K562 (cell line): Measurements from ENCODE around the gene TSPYL4. TPM values are rescaled to one million over a fixed set of nuclear protein-coding genes. Genes with fewer than 3 reads are reported as not detected.

Experiments used
- FOS ChIP-seq: IDR thresholded peaks from 3 replicates; pipeline ENCODE4 v1.6.1; 2011; ENCODE audit not compliant: insufficient read length; ENCODE audit errors: extremely low read depth
- GABPB2 ChIP-seq: fragments of 250-450 bp; sonication (Bioruptor Pico); conservative IDR thresholded peaks from 2 replicates; pipeline ENCODE4 v1.5.1; 2021; ENCODE audit warnings: mild to moderate bottlenecking
- MAX ChIP-seq: sonication (generic); formaldehyde crosslinking; IDR thresholded peaks from 2 replicates; pipeline ENCODE4 v1.9.0; 2022; ENCODE audit warnings: mild to moderate bottlenecking, missing genetic modification reagents
- MTA3 ChIP-seq: fragments of 450-650 bp; formaldehyde crosslinking; IDR thresholded peaks from 2 replicates; pipeline ENCODE4 v1.6.1; 2017; ENCODE audit warnings: mild to moderate bottlenecking, borderline replicate concordance
- MTF1 ChIP-seq: fragments of 250-450 bp; sonication (Bioruptor Pico); IDR thresholded peaks from 2 replicates; pipeline ENCODE4 v1.9.0; 2021; ENCODE audit warnings: moderate library complexity, mild to moderate bottlenecking, inconsistent platforms, borderline replicate concordance
- PTRF ChIP-seq: fragments of 450-650 bp; IDR thresholded peaks from 2 replicates; pipeline ENCODE4 v1.6.1; 2016; ENCODE audit warnings: mild to moderate bottlenecking, missing genetic modification characterization, missing compliant biosample characterization
- TAF1 ChIP-seq: IDR thresholded peaks from 2 replicates; pipeline ENCODE4 v1.6.1; 2011; ENCODE audit warnings: mild to moderate bottlenecking, low read length, moderate library complexity; ENCODE audit not compliant: insufficient read depth, control insufficient read depth, severe bottlenecking; ENCODE audit errors: extremely low read depth
- U2AF1 ChIP-seq: fragments of 200-400 bp; formaldehyde crosslinking; optimal IDR thresholded peaks from 2 replicates; pipeline ENCODE3; 2017; ENCODE audit warnings: mild to moderate bottlenecking, low read depth, low read length, moderate library complexity
- ZKSCAN8 ChIP-seq: fragments of 200-800 bp; sonication (Bioruptor generic); IDR thresholded peaks from 2 replicates; pipeline ENCODE4 v1.6.1; 2016; ENCODE audit warnings: missing genetic modification characterization, missing compliant biosample characterization
- ZNF253 ChIP-seq: fragments of 250-450 bp; sonication (Bioruptor Pico); conservative IDR thresholded peaks from 2 replicates; pipeline ENCODE4 v1.6.1; 2021; ENCODE audit warnings: mild to moderate bottlenecking
- ZNF778 ChIP-seq: fragments of 450-650 bp; formaldehyde crosslinking; IDR thresholded peaks from 2 replicates; pipeline ENCODE4 v1.4.0; 2020; ENCODE audit warnings: mild to moderate bottlenecking, moderate library complexity
- polyA plus RNA-seq, 8 experiments: library from polyadenylated mRNA; depleted of rRNA in 4 of 8; stranded (reverse) in 5 of 8; unstranded in 3 of 8; fragments of >200 nt; fragmentation: Nextera tagmentation in 2 of 8; fragmentation: Illumina TruSeq in 1 of 8; extraction: Ambion mirVana in 2 of 8; extraction: Trizol in 1 of 8; gene quantifications; 2 replicates each; pipeline versions ENCODE4 v1.2.1 to v1.2.3, GENCODE V29; 2011 to 2014; ENCODE audit warnings: inconsistent platforms in 1 of 8, missing spikeins in 1 of 8
- total RNA-seq, 7 experiments: library from RNA; depleted of rRNA in 6 of 7; stranded (reverse); fragments of >200 nt in 6 of 7; fragmentation: Illumina TruSeq in 2 of 7; extraction: Trizol in 2 of 7; gene quantifications; 2 replicates each; pipeline versions ENCODE4 v1.2.1 to v1.2.3, GENCODE V29; 2011 to 2021; ENCODE audit warnings: low replicate concordance in 1 of 7
- TF ChIP-seq, protein P1 (sequence below): fragments of 450-650 bp; IDR thresholded peaks from 2 replicates; pipeline ENCODE4 v1.6.1; 2016; ENCODE audit warnings: low read depth
- TF ChIP-seq, protein P2 (sequence below): fragments of 450-650 bp; formaldehyde crosslinking; IDR thresholded peaks from 2 replicates; pipeline ENCODE4 v1.4.0; 2022; ENCODE audit warnings: missing genetic modification characterization
- TF ChIP-seq, protein P3 (sequence below): fragments of 250-450 bp; sonication (Bioruptor Pico); IDR thresholded peaks from 2 replicates; pipeline ENCODE4 v1.5.0; 2022; ENCODE audit warnings: mild to moderate bottlenecking

TSPYL4 gene
- total and polyA plus RNA-seq, 9 of the 15 experiments (the other 6 are each of a cell fraction or from before 2014, with no cell fraction given) = 0.69 to 18.0 (median 9.1) TPM

DNA sequence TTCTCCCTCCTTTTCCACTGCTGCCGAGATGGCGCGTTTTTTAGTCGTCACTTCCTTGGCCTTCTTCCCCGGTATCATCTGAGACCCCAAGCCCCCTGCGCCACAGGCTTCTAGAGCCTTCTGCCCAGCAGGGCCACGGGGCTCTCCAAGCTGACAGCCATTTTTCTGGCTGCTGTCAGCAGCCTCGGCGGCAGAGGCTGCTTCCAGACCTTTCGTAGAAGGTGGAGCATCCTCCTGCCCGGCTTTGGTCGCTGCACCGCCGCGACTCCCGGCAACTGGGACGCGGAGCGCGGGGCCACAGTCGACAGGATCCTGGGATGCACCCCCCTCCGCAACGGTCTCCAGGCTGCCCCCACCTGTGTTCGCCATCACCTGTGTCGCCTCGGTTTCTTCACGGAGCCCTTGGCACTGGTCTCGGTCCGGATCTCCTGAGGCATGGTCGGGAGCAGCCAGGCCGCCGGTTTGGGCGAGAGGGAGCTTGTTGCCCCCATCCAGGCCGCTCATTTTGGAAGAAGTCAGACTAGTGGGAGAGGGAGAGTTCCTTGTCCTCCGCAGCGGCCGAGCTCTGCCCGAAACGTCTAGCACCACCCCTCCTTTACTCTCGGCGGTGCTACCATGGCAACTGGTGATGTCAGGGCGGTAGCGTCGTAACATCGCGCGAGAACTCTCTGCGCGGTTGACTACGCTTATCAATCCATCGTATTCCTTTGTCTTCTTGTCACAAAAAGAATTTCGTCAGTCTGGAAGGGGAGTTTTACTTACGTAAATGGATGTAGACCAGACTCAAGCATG lies at the start of gene TSPYL4 (continued):
- TF ChIP-seq, protein P1, sequence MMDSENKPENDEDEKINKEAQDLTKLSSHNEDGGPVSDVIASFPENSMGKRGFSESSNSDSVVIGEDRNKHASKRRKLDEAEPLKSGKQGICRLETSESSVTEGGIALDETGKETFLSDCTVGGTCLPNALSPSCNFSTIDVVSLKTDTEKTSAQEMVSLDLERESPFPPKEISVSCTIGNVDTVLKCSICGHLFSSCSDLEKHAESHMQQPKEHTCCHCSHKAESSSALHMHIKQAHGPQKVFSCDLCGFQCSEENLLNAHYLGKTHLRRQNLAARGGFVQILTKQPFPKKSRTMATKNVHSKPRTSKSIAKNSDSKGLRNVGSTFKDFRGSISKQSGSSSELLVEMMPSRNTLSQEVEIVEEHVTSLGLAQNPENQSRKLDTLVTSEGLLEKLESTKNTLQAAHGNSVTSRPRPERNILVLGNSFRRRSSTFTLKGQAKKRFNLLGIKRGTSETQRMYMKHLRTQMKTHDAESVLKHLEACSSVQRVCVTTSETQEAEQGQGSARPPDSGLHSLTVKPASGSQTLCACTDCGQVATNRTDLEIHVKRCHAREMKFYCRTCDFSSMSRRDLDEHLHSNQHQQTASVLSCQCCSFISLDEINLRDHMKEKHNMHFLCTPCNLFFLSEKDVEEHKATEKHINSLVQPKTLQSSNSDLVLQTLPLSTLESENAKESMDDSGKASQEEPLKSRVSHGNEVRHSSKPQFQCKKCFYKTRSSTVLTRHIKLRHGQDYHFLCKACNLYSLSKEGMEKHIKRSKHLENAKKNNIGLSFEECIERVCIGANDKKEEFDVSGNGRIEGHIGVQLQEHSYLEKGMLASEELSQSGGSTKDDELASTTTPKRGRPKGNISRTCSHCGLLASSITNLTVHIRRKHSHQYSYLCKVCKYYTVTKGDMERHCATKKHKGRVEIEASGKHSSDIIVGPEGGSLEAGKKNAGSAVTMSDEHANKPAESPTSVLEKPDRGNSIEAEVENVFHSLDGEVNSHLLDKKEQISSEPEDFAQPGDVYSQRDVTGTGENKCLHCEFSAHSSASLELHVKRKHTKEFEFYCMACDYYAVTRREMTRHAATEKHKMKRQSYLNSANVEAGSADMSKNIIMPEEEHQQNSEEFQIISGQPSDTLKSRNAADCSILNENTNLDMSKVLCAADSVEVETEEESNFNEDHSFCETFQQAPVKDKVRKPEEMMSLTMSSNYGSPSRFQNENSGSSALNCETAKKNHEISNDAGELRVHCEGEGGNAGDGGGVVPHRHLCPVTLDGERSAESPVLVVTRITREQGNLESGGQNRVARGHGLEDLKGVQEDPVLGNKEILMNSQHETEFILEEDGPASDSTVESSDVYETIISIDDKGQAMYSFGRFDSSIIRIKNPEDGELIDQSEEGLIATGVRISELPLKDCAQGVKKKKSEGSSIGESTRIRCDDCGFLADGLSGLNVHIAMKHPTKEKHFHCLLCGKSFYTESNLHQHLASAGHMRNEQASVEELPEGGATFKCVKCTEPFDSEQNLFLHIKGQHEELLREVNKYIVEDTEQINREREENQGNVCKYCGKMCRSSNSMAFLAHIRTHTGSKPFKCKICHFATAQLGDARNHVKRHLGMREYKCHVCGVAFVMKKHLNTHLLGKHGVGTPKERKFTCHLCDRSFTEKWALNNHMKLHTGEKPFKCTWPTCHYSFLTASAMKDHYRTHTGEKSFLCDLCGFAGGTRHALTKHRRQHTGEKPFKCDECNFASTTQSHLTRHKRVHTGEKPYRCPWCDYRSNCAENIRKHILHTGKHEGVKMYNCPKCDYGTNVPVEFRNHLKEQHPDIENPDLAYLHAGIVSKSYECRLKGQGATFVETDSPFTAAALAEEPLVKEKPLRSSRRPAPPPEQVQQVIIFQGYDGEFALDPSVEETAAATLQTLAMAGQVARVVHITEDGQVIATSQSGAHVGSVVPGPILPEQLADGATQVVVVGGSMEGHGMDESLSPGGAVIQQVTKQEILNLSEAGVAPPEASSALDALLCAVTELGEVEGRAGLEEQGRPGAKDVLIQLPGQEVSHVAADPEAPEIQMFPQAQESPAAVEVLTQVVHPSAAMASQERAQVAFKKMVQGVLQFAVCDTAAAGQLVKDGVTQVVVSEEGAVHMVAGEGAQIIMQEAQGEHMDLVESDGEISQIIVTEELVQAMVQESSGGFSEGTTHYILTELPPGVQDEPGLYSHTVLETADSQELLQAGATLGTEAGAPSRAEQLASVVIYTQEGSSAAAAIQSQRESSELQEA = no peak
- TF ChIP-seq MTA3 (no peak), MTF1 (CRISPR knock-in tag) (no peak), ZNF253 (CRISPR knock-in tag) (no peak), GABPB2 (CRISPR knock-in tag) (no peak), TAF1 (peak; percentile 52), MAX (CRISPR knock-in tag) (peak; percentile 56; the same call in 1 of the 2 replicates), PTRF (no peak), FOS (no peak), ZKSCAN8 (CRISPR knock-in tag) (no peak), U2AF1 (no peak), ZNF778 (no peak)
- TF ChIP-seq, protein P2, sequence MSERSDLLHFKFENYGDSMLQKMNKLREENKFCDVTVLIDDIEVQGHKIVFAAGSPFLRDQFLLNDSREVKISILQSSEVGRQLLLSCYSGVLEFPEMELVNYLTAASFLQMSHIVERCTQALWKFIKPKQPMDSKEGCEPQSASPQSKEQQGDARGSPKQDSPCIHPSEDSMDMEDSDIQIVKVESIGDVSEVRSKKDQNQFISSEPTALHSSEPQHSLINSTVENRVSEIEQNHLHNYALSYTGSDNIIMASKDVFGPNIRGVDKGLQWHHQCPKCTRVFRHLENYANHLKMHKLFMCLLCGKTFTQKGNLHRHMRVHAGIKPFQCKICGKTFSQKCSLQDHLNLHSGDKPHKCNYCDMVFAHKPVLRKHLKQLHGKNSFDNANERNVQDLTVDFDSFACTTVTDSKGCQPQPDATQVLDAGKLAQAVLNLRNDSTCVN (CRISPR knock-in tag) = 0 out of 2 replicates have a peak, but pooled peaks have one; percentile 7
- TF ChIP-seq, protein P3, sequence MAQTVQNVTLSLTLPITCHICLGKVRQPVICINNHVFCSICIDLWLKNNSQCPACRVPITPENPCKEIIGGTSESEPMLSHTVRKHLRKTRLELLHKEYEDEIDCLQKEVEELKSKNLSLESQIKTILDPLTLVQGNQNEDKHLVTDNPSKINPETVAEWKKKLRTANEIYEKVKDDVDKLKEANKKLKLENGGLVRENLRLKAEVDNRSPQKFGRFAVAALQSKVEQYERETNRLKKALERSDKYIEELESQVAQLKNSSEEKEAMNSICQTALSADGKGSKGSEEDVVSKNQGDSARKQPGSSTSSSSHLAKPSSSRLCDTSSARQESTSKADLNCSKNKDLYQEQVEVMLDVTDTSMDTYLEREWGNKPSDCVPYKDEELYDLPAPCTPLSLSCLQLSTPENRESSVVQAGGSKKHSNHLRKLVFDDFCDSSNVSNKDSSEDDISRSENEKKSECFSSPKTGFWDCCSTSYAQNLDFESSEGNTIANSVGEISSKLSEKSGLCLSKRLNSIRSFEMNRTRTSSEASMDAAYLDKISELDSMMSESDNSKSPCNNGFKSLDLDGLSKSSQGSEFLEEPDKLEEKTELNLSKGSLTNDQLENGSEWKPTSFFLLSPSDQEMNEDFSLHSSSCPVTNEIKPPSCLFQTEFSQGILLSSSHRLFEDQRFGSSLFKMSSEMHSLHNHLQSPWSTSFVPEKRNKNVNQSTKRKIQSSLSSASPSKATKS = no peak
